Breast epithelium (tissue), 4 donors: ENCODE data around the gene ASB16. TPM values are rescaled to one million over a fixed set of nuclear protein-coding genes. Genes with fewer than 3 reads are reported as not detected.
"Not testable (repeated sequence)": the region's sequence is repeated elsewhere in the genome, so short reads cannot be mapped to it uniquely, and the experiment has no call there.

Experiments
- DNase-seq, 2 donors: peaks; one replicate each; pipeline ENCODE4 v3.0.0-alpha.2; 2019; ENCODE audit warnings: low spot score in 2 of 2
- H3K27ac ChIP-seq, 2 donors: fragments of 200-600 bp; sonication (generic) in 1 of 2; one replicate each; pipeline ENCODE4 v1.5.1; 2016 to 2019; ENCODE audit warnings: mild to moderate bottlenecking in 1 of 2
- H3K27me3 ChIP-seq, 2 donors: fragments of 200-600 bp; sonication (generic) in 1 of 2; one replicate each; pipeline versions ENCODE4 v1.5.1 to v1.6.0; 2017 to 2019; ENCODE audit warnings: control low read depth in 1 of 2, mild to moderate bottlenecking in 1 of 2
- H3K36me3 ChIP-seq: fragments of 200-600 bp; one replicate; pipeline ENCODE4 v1.5.1; 2019
- H3K4me1 ChIP-seq, 2 donors: fragments of 200-600 bp; sonication (generic); one replicate each; pipeline ENCODE4 v1.5.1; 2016 to 2019; ENCODE audit warnings: control low read depth in 1 of 2
- H3K4me3 ChIP-seq, 3 donors: fragments of 200-600 bp; sonication (generic); 1 replicate in 2 of 3; 2 replicates in 1 of 3; pipeline ENCODE4 v1.5.1; 2016 to 2019; ENCODE audit warnings: mild to moderate bottlenecking in 3 of 3, moderate library complexity in 2 of 3
- H3K9me3 ChIP-seq, 2 donors: fragments of 200-600 bp; sonication (generic) in 1 of 2; one replicate each; pipeline ENCODE4 v1.5.1; 2016 to 2019; ENCODE audit warnings: control low read depth in 1 of 2
- POLR2A ChIP-seq: fragments of 450-650 bp; IDR thresholded peaks from one replicate; pipeline ENCODE4 v1.6.1; 2016; ENCODE audit warnings: antibody characterized with exemption, mild to moderate bottlenecking, moderate library complexity
- POLR2AphosphoS5 ChIP-seq, 3 donors: sonication (generic); formaldehyde crosslinking; IDR thresholded peaks; one replicate each; pipeline ENCODE4 v1.6.1; 2017; ENCODE audit warnings: antibody characterized with exemption in 3 of 3
- intact Hi-C: fragments of 100-400 bp; cut with DNase I; formaldehyde crosslinking; loops from one replicate; pipeline ENCODE4 v1.15.1; 2023; ENCODE audit warnings: low total_unique reads
- total RNA-seq, 3 donors: library from RNA; depleted of rRNA; stranded (reverse); fragments of >200 nt; gene quantifications; one replicate each; pipeline ENCODE4 v1.1.0, GENCODE V29; 2016
- TF ChIP-seq, protein P1 (sequence below), 3 donors: fragments of 450-650 bp; IDR thresholded peaks; one replicate each; pipeline ENCODE4 v1.5.1; 2016 to 2017; ENCODE audit warnings: antibody characterized with exemption in 3 of 3, mild to moderate bottlenecking in 3 of 3, moderate library complexity in 3 of 3

Gene ASB16
- total RNA-seq, 3 donors from 2014 or later = 0.29 to 0.33 TPM; not detected in 1

GRCh38 chr17:44123356-44124117 lies 47.0 kb upstream of the ASB16 start, which contains the start of gene HDAC5:
TSS of gene HDAC5 (minus strand) at chr17:44123641. CDS start at chr17:44117515, 6,126 bp downstream.
- Histone ChIP-seq H3K4me1 (peaks cover 11 to 32% of the 10 kb centered on the region in 2 donors), H3K27ac (peak within 1 kb of the TSS; percentile 96 to 97), H3K9me3 (no peaks in the 10 kb centered on the region), H3K36me3 (no peaks in the 10 kb centered on the region), H3K27me3 (no peaks in the 10 kb centered on the region), H3K4me3 (peak within 1 kb of the TSS; percentile 93 to 99 (median 94))
- TF ChIP-seq POLR2AphosphoS5 (IDR thresholded peaks at IDR 0.05) (peak; percentile 73 to 78 (median 75)), POLR2A (peak; percentile 25)
- TF ChIP-seq, protein P1, sequence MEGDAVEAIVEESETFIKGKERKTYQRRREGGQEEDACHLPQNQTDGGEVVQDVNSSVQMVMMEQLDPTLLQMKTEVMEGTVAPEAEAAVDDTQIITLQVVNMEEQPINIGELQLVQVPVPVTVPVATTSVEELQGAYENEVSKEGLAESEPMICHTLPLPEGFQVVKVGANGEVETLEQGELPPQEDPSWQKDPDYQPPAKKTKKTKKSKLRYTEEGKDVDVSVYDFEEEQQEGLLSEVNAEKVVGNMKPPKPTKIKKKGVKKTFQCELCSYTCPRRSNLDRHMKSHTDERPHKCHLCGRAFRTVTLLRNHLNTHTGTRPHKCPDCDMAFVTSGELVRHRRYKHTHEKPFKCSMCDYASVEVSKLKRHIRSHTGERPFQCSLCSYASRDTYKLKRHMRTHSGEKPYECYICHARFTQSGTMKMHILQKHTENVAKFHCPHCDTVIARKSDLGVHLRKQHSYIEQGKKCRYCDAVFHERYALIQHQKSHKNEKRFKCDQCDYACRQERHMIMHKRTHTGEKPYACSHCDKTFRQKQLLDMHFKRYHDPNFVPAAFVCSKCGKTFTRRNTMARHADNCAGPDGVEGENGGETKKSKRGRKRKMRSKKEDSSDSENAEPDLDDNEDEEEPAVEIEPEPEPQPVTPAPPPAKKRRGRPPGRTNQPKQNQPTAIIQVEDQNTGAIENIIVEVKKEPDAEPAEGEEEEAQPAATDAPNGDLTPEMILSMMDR (IDR thresholded peaks at IDR 0.05) = peak; percentile 52 to 58 (median 52)
- intact Hi-C loops = no loop called here
- peak; percentile 95 to 96 for DNase-seq

- H3K4me1 ChIP-seq = peaks cover 11 to 26% of the 10 kb centered on the region in 2 donors
- no peaks in the 10 kb centered on the region for H3K36me3 ChIP-seq
- intact Hi-C loops = no loop called here
- H3K27me3 ChIP-seq = no peaks in the 10 kb centered on the region
- no peak for DNase-seq
- TF ChIP-seq, protein P1 (IDR thresholded peaks at IDR 0.05) = peak in 1 of 3 donors; percentile 21
- no peak for TF ChIP-seq POLR2AphosphoS5 (IDR thresholded peaks at IDR 0.05)
- H3K9me3 ChIP-seq = no peaks in the 10 kb centered on the region
- H3K4me3 ChIP-seq = peak overlapping the region; percentile 93 to 99 (median 94)
- H3K27ac ChIP-seq = peak overlapping the region; percentile 96 to 97
These were observed 46.4 kb upstream of the ASB16 start for GRCh38 chr17:44124118-44124438.

- Histone ChIP-seq H3K27me3 (no peaks in the 10 kb centered on the region), H3K4me3 (no peak overlapping the region), H3K27ac (no peak overlapping the region), H3K36me3 (no peaks in the 10 kb centered on the region), H3K4me1 (no peaks in the 10 kb centered on the region), H3K9me3 (no peaks in the 10 kb centered on the region)
- intact Hi-C loops = no loop called here
- TF ChIP-seq POLR2A (no peak), POLR2AphosphoS5 (IDR thresholded peaks at IDR 0.05) (no peak)
- TF ChIP-seq, protein P1 (IDR thresholded peaks at IDR 0.05) = no peak
- DNase-seq = no peak
These were observed 42.1 kb upstream of the ASB16 start for GRCh38 chr17:44128383-44128782.

DNA sequence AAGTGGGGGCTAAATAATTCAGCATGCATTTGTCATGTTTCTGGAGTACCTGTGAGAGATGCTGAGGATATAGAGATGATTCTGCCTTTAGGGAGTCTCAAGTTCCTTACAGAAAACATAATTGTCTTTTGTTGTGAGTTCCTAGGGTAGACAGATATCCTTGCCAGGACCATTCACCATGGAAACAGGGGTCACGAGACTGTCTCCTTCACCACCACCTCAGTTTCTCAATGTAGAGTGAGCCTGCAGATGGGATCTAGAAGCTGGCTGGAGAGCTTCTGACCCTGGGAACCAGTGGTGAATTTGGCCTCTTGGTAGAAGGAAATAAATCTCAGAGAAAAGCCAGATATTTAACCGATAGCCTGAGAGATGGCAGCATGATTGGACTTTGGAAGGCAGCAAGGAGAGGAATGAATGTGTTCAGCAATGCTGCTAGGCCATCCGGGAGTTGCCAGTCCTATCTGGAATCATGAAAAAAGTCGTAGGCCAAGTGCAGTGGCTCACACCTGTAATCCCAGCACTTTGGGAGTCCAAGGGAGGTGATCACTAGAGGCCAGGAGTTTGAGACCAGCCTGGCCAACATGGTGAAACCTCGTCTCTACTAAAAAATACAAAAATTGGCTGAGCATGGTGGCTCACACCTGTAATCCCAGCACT lies 39.7 kb upstream of the ASB16 start:
- intact Hi-C loops = no loop called here
- TF ChIP-seq, protein P1 (IDR thresholded peaks at IDR 0.05) = no peak
- TF ChIP-seq POLR2A (no peak), POLR2AphosphoS5 (IDR thresholded peaks at IDR 0.05) (no peak)
- no peaks in the 10 kb centered on the region for H3K36me3 ChIP-seq
- DNase-seq = no peak
- H3K4me1 ChIP-seq = no peaks in the 10 kb centered on the region
- no peaks in the 10 kb centered on the region for H3K27me3 ChIP-seq
- H3K27ac ChIP-seq = no peak overlapping the region
- H3K4me3 ChIP-seq = no peak overlapping the region
- no peaks in the 10 kb centered on the region for H3K9me3 ChIP-seq

GRCh38 chr17:44131372-44131771 lies 39.1 kb upstream of the ASB16 start:
- H3K27me3 ChIP-seq, H3K9me3 ChIP-seq, H3K36me3 ChIP-seq, H3K4me3 ChIP-seq, H3K4me1 ChIP-seq, H3K27ac ChIP-seq, DNase-seq, intact Hi-C loops: not testable (repeated sequence)
